HK-2 (cell line): ENCODE data around the gene TAS1R3.
A peak's percentile ranks its signal among the peaks of the same experiment; 100 is the strongest.

ENCODE experiments used
- DNase-seq: peaks from one replicate; pipeline ENCODE4 v3.0.0-alpha.2; 2018; ENCODE audit not compliant: unreplicated experiment

TAS1R3 gene

DNA sequence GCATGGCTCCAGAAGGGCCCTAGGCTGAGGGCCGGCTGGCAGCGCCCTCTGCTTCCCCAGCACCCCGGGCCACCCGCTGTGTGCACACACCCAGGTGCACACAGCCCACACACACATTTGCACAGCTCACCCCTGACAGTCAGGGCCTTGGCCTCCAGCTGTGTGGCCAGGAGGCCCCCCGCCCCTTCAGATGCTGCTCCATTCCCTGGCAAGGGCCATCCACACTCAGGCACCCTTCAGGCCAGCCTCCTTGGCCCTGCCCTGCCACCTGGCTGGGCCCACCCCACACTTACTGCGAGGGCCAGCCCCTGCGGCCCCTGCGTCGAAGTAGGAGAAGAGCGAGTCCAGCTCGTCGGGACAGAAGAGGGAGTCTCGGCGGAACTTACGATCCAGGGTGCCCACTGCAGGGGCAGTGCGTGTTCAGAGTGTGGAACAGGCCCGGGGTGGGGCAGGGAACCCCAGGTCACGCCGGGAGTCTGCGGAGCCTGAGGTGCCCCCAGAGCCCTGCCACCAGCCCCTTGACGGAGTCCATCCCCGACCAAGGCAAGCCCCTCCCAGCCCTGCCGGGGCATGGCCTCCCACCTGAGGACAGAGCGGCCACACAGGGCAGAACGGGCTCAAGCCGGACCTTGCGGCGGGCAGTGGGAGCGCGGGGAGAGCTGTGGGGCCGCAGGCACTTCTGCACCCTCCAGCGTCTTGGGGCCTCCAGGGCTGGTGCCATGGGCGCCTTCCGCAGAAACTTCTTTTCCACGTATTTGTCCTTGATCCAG, 35.7 kb upstream of the TAS1R3 start:
- no peak for DNase-seq

DNA sequence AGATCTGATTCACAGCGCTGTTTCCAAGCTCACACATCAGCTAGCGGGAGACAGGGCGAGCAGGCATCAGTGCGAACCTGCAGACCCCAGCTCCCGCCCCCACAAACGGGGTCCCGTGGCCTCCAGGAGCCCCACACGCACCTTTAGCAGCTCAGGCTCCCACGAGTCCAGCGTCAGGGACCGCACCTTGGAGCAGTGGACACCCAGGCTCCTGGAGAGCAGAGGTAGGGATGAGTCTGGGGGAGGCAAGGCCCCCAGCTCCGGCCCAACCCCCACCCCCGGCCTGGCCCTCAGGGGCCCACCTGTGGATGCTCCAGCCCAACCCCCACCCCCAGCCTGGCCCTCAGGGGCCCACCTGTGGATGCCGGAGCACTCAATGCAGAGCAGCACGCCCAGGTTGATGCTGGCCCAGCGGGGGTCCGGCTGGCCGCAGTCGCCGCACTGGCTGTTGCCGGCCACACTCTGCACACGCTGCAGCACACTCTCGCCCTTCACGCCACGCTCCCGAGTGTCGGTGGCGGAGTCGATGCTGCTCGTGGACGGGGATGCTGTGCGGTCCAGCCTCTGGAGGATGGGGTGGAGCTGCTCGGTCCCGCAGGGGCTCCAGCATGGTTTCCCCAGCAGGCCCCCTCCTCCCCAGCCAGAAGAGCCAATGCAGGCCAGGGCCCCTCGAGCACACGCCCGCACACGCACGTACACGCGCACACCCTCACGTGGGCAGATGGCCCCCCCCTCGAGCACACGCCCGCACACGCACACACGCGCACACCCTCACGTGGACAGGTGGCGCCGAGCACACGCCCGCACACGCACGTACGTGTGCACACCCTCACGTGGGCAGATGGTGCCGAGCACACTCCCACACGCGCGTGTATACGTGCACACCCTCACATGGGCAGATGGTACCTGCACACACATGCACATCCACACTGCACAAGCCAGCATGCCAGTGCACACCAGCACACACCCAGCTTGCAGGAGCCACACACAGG, 34.7 kb upstream of the TAS1R3 start:
- DNase-seq = no peak

DNA sequence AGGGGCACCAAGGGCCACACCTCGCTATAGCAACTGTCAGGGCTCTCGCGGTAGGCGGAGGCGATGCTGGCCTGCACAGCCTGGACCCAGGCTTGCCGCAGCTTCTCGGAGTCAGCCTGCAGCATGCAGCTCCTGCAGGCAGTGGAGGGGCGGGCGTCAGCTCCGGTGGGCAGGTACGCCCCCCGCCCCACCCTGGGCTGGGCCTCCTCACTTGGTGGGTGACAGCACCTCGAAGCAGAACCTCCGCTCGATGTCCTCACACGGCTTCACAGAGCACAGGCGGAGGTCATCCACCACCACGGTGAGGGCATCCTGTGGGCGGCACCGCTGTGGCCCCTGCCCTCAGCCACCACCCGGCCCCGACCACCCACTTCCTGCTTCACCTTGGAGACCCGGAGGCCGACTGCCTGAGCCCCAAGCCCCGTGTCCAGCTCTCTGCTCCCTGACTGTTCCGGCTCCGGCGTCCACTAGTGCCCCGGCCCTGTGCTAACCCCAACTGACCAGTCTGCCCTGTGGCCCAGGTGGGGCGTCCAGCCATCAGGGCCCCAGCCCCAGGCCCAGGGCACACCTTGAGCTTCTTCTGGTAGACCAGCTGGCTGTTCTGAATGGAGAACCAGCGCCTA, 33.2 kb upstream of the TAS1R3 start:
- DNase-seq = no peak

DNA sequence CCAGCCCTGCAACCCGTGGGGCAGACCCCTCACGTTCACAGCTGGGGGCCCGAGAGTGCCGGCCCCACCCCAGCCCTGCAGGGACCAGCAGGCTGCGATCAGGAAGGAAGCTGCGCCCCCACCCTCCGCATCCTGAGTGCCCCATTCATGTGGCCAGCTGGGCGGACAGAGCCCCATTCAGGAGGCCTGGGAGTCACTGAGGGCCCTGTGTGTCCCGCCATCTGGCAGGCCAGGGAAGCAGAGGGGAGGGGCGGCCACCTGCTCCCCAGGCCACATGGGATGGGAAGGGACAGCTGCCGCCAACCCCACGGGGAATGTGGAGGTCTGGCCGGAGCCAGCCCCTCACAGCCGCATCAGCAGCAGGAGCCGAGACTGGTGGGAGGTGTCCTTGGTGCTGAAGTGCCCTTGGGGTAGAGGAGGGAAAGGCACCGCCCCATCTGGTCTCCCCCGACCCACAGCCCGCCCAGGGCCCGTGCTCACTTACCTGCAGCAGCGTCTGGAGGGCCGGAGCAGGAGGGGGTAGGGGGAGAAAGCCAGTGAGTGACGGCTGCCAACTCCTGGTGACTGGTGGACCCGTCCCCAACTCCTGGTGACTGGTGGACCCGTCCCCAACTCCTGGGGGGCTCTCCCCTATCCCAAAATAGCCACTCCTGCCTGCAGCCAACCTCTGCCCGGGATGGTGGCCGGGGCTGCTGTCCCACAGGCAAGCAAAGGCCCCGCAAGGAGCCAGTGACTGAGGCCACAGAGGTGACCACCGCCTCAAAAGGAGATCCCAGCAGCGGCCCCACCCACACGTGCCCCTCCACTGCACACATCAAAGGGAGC, 32.0 kb upstream of the TAS1R3 start:
- DNase-seq = no peak

- DNase-seq = no peak
Measured at GRCh38 chr1:1299686-1300351, 31.3 kb upstream of the TAS1R3 start.

GRCh38 chr1:1300352-1300739, 30.7 kb upstream of the TAS1R3 start:
- no peak for DNase-seq

DNA sequence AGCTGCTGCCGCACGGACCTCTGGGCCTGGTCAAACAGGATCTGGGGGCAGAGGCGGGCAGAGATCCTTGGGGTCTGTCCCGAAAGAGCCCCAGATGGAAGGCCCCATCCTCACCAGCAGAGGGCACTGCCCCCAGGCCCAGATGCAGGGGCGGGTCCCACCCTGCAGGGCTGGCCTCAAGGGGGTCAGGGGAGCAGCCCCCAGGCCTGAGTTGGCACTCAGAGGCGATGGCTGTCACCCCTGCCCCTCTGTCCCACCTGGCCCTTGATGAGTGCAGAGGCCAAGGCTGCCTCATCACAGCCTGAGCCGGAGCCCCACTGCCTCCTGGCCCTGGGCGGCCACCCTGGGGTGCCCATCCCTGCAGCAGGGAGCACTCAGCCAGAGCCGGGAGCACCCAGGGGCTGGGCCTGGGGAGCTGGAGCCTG, 29.1 kb upstream of the TAS1R3 start:
- no peak for DNase-seq

DNA sequence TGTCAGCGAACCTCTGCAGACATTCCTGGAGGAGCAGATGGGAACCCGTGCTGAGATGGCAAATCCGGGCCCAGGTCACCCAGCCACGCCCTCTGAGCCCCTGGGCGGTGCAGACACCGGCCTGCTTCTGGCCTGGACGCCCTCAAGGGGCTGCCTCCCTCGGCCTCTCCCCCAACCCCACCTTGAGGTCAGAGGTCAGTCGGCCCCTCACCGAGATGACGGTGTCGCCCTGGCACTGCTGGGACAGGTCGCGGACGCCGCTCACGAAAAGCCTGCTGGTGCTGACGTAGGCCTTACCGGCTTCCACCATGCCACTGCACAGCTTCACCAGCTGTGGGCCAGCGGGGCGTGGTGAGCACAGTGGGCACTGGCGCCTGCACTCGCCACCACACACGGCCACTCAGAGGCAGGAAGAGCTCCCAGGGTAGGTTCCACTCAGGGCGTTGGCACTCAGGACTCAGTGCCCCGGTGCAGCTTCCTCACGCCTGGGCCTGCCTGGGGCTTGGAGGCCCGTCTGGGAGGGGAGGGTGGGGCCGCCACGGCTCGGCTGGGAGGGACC, 28.1 kb upstream of the TAS1R3 start:
- DNase-seq = no peak

- no peak for DNase-seq
Measured at GRCh38 chr1:1303736-1304135, 27.3 kb upstream of the TAS1R3 start.

DNA sequence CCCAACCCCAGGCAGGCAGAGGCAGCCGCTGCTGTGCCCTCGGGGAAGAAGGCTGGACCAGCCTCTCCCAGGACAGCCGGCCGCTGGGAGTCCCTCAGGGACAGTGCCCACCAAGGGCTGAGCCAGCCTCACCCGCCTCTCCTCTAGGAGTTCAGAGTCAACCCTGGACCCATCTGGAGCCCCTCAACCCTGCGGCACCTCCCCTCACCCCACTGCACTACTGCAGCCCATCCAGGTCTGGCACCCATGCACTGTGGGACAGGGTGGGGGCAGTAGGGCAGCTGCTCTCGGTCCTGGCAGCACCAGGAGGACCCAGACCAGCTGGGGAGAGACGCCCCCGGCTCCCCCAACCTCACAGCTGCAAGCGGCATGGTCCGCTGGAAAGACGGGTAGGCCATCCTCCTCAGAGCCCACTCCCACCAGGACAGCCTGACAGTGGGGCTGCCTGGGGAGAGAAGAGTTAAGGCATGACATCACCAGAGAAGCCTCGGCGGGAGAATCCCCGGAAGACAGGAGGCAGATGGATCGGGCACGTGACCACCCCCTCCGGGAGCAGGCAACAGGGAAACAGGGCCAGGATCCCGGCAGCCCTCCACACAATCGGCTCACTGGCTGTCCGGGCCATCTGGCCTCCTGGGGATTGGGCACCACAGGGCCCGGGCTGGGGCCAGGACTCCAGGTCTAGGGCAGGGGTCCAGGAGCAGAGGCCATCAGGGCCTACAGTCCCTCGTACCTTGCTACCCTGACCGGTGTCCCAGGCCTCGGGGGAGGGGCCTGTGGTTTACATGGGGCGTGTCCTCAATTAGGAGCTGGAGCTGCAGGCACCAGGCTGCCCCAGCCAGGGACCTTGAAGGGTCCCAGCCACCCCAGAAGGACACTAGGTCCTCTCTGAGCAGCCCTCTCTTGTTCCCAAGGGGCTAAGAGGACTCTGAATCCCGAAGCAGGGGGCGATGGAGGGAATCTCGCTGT, 26.5 kb upstream of the TAS1R3 start:
- DNase-seq = peak; percentile 88

DNA sequence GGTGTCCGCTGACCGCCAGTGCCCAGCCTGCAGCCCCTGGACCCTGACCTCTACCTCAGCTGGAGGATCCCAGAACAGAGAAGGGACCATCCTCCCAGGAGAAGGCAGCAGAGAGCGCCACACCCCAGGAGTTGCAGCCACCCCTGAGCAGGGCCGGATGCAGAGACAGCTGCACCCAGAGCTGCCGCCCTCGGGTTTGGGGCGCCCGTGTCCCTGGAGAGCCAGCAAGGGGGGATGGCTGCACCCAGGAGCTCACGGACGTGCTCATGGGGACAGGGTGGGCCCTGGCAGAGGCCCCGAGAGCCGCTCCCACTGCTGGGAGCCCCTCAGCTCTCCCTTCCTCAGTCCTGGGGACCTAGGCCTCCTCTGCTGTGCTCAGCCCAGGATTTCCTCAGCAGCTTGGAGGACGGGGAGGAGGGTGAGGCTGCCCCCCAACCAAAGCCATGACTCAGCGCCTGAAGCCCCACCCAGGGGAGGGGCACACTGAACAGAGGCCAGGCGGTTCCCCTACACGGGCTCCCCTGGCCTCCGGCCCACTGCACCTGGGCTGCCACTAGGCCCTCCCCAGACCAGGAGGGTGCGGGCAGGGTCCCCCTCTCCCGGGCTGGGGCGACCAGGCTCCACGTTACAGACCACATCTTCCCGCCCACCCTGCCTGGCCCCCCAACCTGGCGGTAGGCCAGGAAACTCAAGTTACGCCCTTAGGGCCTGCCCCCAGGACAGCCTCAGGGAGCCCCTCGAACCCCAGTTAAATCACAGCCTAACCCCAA, 25.6 kb upstream of the TAS1R3 start:
- DNase-seq = peak; percentile 83

DNA sequence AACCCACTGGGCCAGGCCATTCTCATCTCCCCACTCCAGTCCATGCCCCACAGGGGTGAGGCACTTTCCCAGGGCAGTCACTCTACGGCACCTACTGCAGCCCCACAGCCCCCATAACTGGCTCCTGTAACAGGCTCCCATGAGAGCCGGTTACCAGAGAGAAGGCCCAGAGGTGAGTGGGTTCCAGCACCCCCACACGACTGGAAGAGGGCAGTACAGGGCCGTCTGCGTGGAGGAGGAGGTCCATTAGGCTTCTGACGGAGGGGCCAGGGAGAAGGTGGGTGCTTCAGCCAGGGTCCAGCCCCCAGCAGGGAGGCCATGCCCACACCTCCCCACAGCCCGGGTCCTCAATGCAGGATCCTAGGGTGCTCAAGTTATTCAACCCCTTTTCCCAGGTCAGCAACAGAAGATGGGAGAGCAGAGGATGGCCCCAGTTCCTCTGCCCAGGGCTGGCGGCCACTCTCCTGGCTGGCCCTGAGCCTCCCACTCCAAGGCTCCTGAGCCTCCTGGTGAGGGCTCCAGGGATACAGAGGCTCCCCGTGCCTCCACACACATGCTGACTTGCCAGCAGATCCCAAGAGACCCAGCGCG, 24.9 kb upstream of the TAS1R3 start:
- DNase-seq = no peak

- no peak for DNase-seq
Measured at GRCh38 chr1:1306661-1307260, 24.3 kb upstream of the TAS1R3 start.

GRCh38 chr1:1307261-1307922, 23.7 kb upstream of the TAS1R3 start:
- DNase-seq = peak; percentile 55

DNA sequence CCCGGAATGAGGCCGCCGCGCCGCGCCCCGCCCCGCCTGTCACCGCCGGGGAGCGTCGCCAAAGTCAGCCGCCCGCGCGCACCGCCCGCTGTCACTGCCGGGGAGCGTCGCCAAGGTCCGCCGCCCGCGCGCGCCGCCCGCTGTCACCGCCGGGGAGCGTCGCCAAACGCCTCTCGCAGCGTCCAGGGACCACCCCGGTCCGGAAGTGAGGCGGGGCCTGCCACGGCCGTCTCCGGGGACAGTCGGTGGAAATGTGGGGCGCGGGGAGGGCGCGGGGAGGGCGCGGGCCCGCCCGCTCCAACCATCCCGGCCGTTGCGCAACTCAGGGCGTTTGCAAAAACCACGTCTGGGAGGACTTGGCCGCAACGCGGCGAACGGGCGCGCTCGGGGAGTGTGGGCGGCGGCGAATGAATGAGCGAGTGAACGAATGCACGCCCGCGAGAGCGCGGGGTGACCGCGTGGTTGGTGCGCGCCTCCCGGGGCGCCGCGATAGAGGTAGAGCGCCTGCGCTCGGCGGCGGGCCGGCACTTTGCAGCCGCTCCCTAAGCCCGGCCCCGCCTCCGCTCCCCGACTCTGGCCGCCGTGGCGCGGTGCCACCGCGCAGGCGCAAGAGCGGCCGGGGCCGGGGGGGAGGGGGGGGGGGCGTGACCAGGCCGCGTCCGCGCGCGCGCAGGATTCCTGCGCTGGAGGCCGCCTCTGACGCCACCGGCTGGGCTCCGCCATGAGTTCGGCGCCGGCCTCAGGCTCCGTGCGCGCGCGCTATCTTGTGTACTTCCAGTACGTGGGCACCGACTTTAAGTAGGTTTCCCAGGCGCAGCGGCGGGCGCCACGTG, 22.9 kb upstream of the TAS1R3 start, which contains the start of the genes ACAP3 and PUSL1:
TSS of gene ACAP3 (minus strand) at position 8 of the 833 bp plus-strand sequence. CDS start 115 bp downstream, outside the sequence.
TSS of gene PUSL1 (plus strand) at position 675 of the 833 bp plus-strand sequence. CDS start at position 722, 47 bp downstream.
- peak; percentile 89 for DNase-seq

DNA sequence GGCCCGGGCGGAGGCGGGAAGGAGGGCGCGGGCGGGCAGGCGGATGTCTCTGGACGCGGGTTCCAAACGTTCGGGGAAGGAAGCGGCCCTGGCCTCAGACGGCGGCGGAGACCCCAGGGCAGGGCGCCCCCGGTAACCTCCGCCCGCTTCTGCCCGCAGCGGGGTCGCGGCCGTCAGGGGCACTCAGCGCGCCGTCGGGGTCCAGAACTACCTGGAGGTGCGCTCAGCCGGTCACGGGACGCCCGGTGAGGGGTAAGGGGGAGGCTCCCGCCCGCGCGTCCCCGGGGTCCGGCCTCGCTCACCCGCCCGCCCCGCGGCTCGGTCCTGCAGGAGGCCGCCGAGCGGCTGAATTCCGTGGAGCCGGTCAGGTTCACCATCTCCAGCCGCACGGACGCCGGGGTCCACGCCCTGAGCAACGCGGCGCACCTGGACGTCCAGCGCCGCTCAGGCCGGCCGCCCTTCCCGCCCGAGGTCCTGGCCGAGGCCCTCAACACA, 22.3 kb upstream of the TAS1R3 start:
- DNase-seq = no peak
